SIG-M5 treated with dmso at 0.1 percent for 504 hours (cell line): ENCODE data around the gene PFKM.

Source experiments
- DNase-seq: peaks from one replicate; lab custom pipeline; 2025; ENCODE audit not compliant: unreplicated experiment; lab: John Stamatoyannopoulos, UW

The PFKM gene

GRCh38 chr12:48119078-48119833, at the start of gene PFKM:
Gene PFKM (plus strand): TSS chr12:48119364. CDS start chr12:48122775, 3,411 bp downstream.
- DNase-seq = peak; percentile 89

- DNase-seq = no peak
Measured at GRCh38 chr12:48070033-48070432, 49.1 kb upstream of the PFKM start.

GRCh38 chr12:48070731-48071130, 48.4 kb upstream of the PFKM start:
- DNase-seq = no peak

GRCh38 chr12:48071808-48072207, 47.4 kb upstream of the PFKM start:
- DNase-seq = no peak

GRCh38 chr12:48072266-48072665, 46.9 kb upstream of the PFKM start:
- no peak for DNase-seq

GRCh38 chr12:48074266-48074665, 44.9 kb upstream of the PFKM start:
- no peak for DNase-seq

GRCh38 chr12:48075832-48076231, 43.3 kb upstream of the PFKM start:
- no peak for DNase-seq

GRCh38 chr12:48077111-48077510, 42.1 kb upstream of the PFKM start:
- DNase-seq = no peak

GRCh38 chr12:48078901-48079300, 40.3 kb upstream of the PFKM start:
- DNase-seq = peak; percentile 37

GRCh38 chr12:48080285-48080684, 38.9 kb upstream of the PFKM start:
- no peak for DNase-seq

GRCh38 chr12:48080821-48081220, 38.3 kb upstream of the PFKM start:
- no peak for DNase-seq

GRCh38 chr12:48084066-48084465, 35.1 kb upstream of the PFKM start:
- DNase-seq = peak; percentile 26

GRCh38 chr12:48084841-48085460, 34.2 kb upstream of the PFKM start:
- DNase-seq = no peak

GRCh38 chr12:48086327-48086726, 32.8 kb upstream of the PFKM start:
- no peak for DNase-seq

GRCh38 chr12:48092611-48093010, 26.6 kb upstream of the PFKM start:
- DNase-seq = no peak

- DNase-seq = peak; percentile 23
Measured at GRCh38 chr12:48104531-48104930, 14.6 kb upstream of the PFKM start.

GRCh38 chr12:48105321-48105866, 13.8 kb upstream of the PFKM start:
- DNase-seq = no peak

- DNase-seq = peak; percentile 93
Measured at GRCh38 chr12:48105867-48106680, 13.1 kb upstream of the PFKM start, which contains the start of gene SENP1. Gene SENP1 (minus strand): TSS chr12:48106079. CDS start chr12:48101472, 4,607 bp downstream.

GRCh38 chr12:48106681-48107613, 12.2 kb upstream of the PFKM start:
- DNase-seq = no peak

- DNase-seq = no peak
Measured at GRCh38 chr12:48109424-48109823, 9.7 kb upstream of the PFKM start.
